IPS-18c (cell line): ENCODE results near the gene RNASET2.
"Not testable (repeated sequence)": the region's sequence is repeated elsewhere in the genome, so short reads cannot be mapped to it uniquely, and the experiment has no call there.

Source experiments
- H3K4me3 ChIP-seq: 2 replicates; pipeline ENCODE4 v1.7.0; 2013; ENCODE audit warnings: low read depth, mild to moderate bottlenecking, low read length, moderate library complexity; ENCODE audit not compliant: insufficient read depth
- H3K9me3 ChIP-seq: one replicate; pipeline ENCODE4 v1.6.1; 2013; ENCODE audit warnings: mild to moderate bottlenecking, low read length, moderate library complexity; ENCODE audit not compliant: control insufficient read depth, insufficient read depth

RNASET2 gene

GRCh38 chr6:166952567-166953486 lies 3.5 kb downstream of the RNASET2 start:
- Histone ChIP-seq H3K9me3 (peaks cover 3% of the 10 kb centered on the region), H3K4me3 (no peak overlapping the region)

- Histone ChIP-seq H3K4me3 (no peak overlapping the region), H3K9me3 (peaks cover 3% of the 10 kb centered on the region)
These were observed 4.2 kb downstream of the RNASET2 start for GRCh38 chr6:166952121-166952520.

- Histone ChIP-seq H3K9me3 (peaks cover 3% of the 10 kb centered on the region), H3K4me3 (no peak overlapping the region; the same call in 1 of the 2 replicates)
These were observed 4.7 kb downstream of the RNASET2 start for GRCh38 chr6:166951670-166952060.

- not testable (repeated sequence) for H3K4me3 ChIP-seq
These were observed 5.3 kb downstream of the RNASET2 start for GRCh38 chr6:166950892-166951669.

GRCh38 chr6:166950443-166950821 lies 5.9 kb downstream of the RNASET2 start:
- no peak overlapping the region for H3K4me3 ChIP-seq
- peaks cover 3% of the 10 kb centered on the region for H3K9me3 ChIP-seq

More at GRCh38 chr6:166950892-166951669, 5.3 kb downstream of the RNASET2 start:
- not testable (repeated sequence) for H3K9me3 ChIP-seq

- Histone ChIP-seq H3K9me3 (peaks cover 3% of the 10 kb centered on the region), H3K4me3 (no peak overlapping the region; the same call in 1 of the 2 replicates)
These were observed 6.6 kb downstream of the RNASET2 start for GRCh38 chr6:166949528-166950442.

GRCh38 chr6:166948724-166949123 lies 7.6 kb downstream of the RNASET2 start:
- H3K4me3 ChIP-seq, H3K9me3 ChIP-seq: not testable (repeated sequence)

GRCh38 chr6:166947251-166947650 lies 9.1 kb downstream of the RNASET2 start:
- Histone ChIP-seq H3K4me3 (no peak overlapping the region), H3K9me3 (peaks cover 3% of the 10 kb centered on the region)

- Histone ChIP-seq H3K4me3 (no peak overlapping the region), H3K9me3 (peaks cover 1% of the 10 kb centered on the region)
These were observed 10.2 kb downstream of the RNASET2 start for GRCh38 chr6:166946125-166946524.

- H3K9me3 ChIP-seq = no peaks in the 10 kb centered on the region
- H3K4me3 ChIP-seq = no peak overlapping the region
These were observed 11.6 kb downstream of the RNASET2 start for GRCh38 chr6:166944666-166945256.

- Histone ChIP-seq H3K9me3 (no peaks in the 10 kb centered on the region), H3K4me3 (no peak overlapping the region)
These were observed 13.8 kb downstream of the RNASET2 start for GRCh38 chr6:166942393-166943168.

- no peaks in the 10 kb centered on the region for H3K9me3 ChIP-seq
- no peak overlapping the region for H3K4me3 ChIP-seq
These were observed 15.7 kb downstream of the RNASET2 start for GRCh38 chr6:166940643-166941068.

GRCh38 chr6:166939894-166940293 lies 16.5 kb downstream of the RNASET2 start:
- Histone ChIP-seq H3K4me3 (no peak overlapping the region), H3K9me3 (no peaks in the 10 kb centered on the region)

- H3K9me3 ChIP-seq = no peaks in the 10 kb centered on the region
- H3K4me3 ChIP-seq = no peak overlapping the region
These were observed 17.0 kb downstream of the RNASET2 start for GRCh38 chr6:166939345-166939744.

GRCh38 chr6:166938704-166939103 lies 17.6 kb downstream of the RNASET2 start:
- H3K9me3 ChIP-seq = no peaks in the 10 kb centered on the region
- no peak overlapping the region for H3K4me3 ChIP-seq

- H3K4me3 ChIP-seq = no peak overlapping the region
- H3K9me3 ChIP-seq = no peaks in the 10 kb centered on the region
These were observed 18.2 kb downstream of the RNASET2 start for GRCh38 chr6:166938150-166938549.
